GM18499 (cell line): Measurements from ENCODE around the gene HOXA1.

Experiments
- ATAC-seq: cut with Tn5 transposase; IDR thresholded peaks from one replicate; pipeline ENCODE4 v1.9.1; 2021; ENCODE audit warnings: moderate number of reproducible peaks; ENCODE audit not compliant: insufficient read depth, unreplicated experiment

HOXA1 gene

GRCh38 chr7:27095897-27096767 is at the start of gene HOXA1:
Gene HOXA1, minus strand, starts transcription at chr7:27096000. Its CDS starts 88 bp downstream, at chr7:27095912.
- ATAC-seq, result peak; percentile 66

- no peak for ATAC-seq
These were observed 49.5 kb upstream of the HOXA1 start for GRCh38 chr7:27145165-27145913.

- no peak for ATAC-seq
These were observed 49.0 kb upstream of the HOXA1 start for GRCh38 chr7:27144781-27145164.

GRCh38 chr7:27143950-27144780 is 48.4 kb upstream of the HOXA1 start:
- ATAC-seq, result no peak

- no peak for ATAC-seq
These were observed 47.5 kb upstream of the HOXA1 start, which contains the start of gene HOXA5 for GRCh38 chr7:27143023-27143949. Gene HOXA5, minus strand, starts transcription at chr7:27143681. Its CDS starts 74 bp downstream, at chr7:27143607.

GRCh38 chr7:27142580-27143022 is 46.8 kb upstream of the HOXA1 start:
- ATAC-seq, result no peak

- no peak for ATAC-seq
These were observed 46.3 kb upstream of the HOXA1 start for GRCh38 chr7:27141923-27142579.

GRCh38 chr7:27141137-27141922 is 45.5 kb upstream of the HOXA1 start:
- ATAC-seq, result no peak

- no peak for ATAC-seq
These were observed 44.5 kb upstream of the HOXA1 start for GRCh38 chr7:27140126-27140857.

GRCh38 chr7:27139334-27140125 is 43.7 kb upstream of the HOXA1 start:
- no peak for ATAC-seq

GRCh38 chr7:27138985-27139333 is 43.2 kb upstream of the HOXA1 start:
- no peak for ATAC-seq

- ATAC-seq, result no peak
These were observed 42.7 kb upstream of the HOXA1 start for GRCh38 chr7:27138472-27138871.

GRCh38 chr7:27137640-27138315 is 42.0 kb upstream of the HOXA1 start:
- no peak for ATAC-seq

GRCh38 chr7:27134392-27134791 is 38.6 kb upstream of the HOXA1 start:
- ATAC-seq, result no peak

GRCh38 chr7:27133409-27134231 is 37.8 kb upstream of the HOXA1 start:
- ATAC-seq, result no peak
